Glutamatergic neuron (in vitro differentiated cells): ENCODE measurements around the gene TRAFD1. TPM values are rescaled to one million over a fixed set of nuclear protein-coding genes. Genes with fewer than 3 reads are reported as not detected.
A peak's percentile ranks its signal among the peaks of the same experiment; 100 is the strongest.
"Not testable (repeated sequence)": the region's sequence is repeated elsewhere in the genome, so short reads cannot be mapped to it uniquely, and the experiment has no call there.

Experiments used
- DNase-seq: peaks from one replicate; pipeline ENCODE4 v3.0.0; 2022
- H3K27ac Mint-ChIP-seq: one replicate; pipeline ENCODE4 v1.8.0; 2020; ENCODE audit warnings: mild to moderate bottlenecking, mixed read lengths, inconsistent platforms; ENCODE audit not compliant: unreplicated experiment
- H3K27me3 Mint-ChIP-seq: one replicate; pipeline ENCODE4 v1.8.0; 2020; ENCODE audit warnings: mild to moderate bottlenecking, moderate library complexity, mixed read lengths, inconsistent platforms; ENCODE audit not compliant: unreplicated experiment
- H3K36me3 Mint-ChIP-seq: one replicate; pipeline ENCODE4 v1.8.0; 2020; ENCODE audit warnings: mild to moderate bottlenecking, mixed read lengths, inconsistent platforms; ENCODE audit not compliant: unreplicated experiment
- H3K4me1 Mint-ChIP-seq: one replicate; pipeline ENCODE4 v1.8.0; 2020; ENCODE audit warnings: mild to moderate bottlenecking, low read depth, mixed read lengths, inconsistent platforms; ENCODE audit not compliant: unreplicated experiment
- H3K4me3 Mint-ChIP-seq: one replicate; pipeline ENCODE4 v1.8.0; 2020; ENCODE audit warnings: mild to moderate bottlenecking, mixed read lengths, inconsistent platforms; ENCODE audit not compliant: unreplicated experiment
- H3K9me3 Mint-ChIP-seq: one replicate; pipeline ENCODE4 v1.8.0; 2020; ENCODE audit warnings: mild to moderate bottlenecking, moderate library complexity, mixed read lengths, inconsistent platforms; ENCODE audit not compliant: unreplicated experiment
- CTCF ChIP-seq: fragments of 200-600 bp; sonication (generic); IDR thresholded peaks from one replicate; pipeline ENCODE4 v1.5.0; 2021; ENCODE audit not compliant: partially characterized antibody, unreplicated experiment
- total RNA-seq: library from RNA; stranded (reverse); fragmentation: NEBNext Ultra II Directional; extraction: Animal tissue kit (Norgen Biotek cat#: 25700); gene quantifications from one replicate; pipeline ENCODE4 v1.2.1, GENCODE V29; 2021; ENCODE audit not compliant: unreplicated experiment

The TRAFD1 gene
- total RNA-seq, 1 donor from 2014 or later = 36.8 TPM

- Mint-ChIP-seq H3K4me1 (peaks cover 7% of the 10 kb centered on the region), H3K36me3 (peaks cover 4% of the 10 kb centered on the region), H3K4me3 (no peak overlapping the region), H3K9me3 (peaks cover 5% of the 10 kb centered on the region), H3K27me3 (peaks cover 6% of the 10 kb centered on the region), H3K27ac (no peak overlapping the region)
- no peak for TF ChIP-seq CTCF
- no peak for DNase-seq
These were observed 19.5 kb upstream of the TRAFD1 start for GRCh38 chr12:112105891-112106290.

GRCh38 chr12:112107306-112108201 lies 17.8 kb upstream of the TRAFD1 start:
- Mint-ChIP-seq H3K27ac (peak overlapping the region; percentile 96), H3K9me3 (peaks cover 5% of the 10 kb centered on the region), H3K36me3 (no peaks in the 10 kb centered on the region), H3K27me3 (peaks cover 8% of the 10 kb centered on the region), H3K4me3 (peak overlapping the region; percentile 97), H3K4me1 (peaks cover 9% of the 10 kb centered on the region)
- peak; percentile 74 for DNase-seq
- no peak for TF ChIP-seq CTCF

GRCh38 chr12:112108202-112109079 lies 16.9 kb upstream of the TRAFD1 start, which contains the start of gene NAA25:
TSS of gene NAA25 (minus strand) at chr12:112108783. CDS start at chr12:112108773, 10 bp downstream.
- peak; percentile 95 for DNase-seq
- Mint-ChIP-seq H3K4me3 (peak within 1 kb of the TSS; percentile 97), H3K4me1 (peaks cover 9% of the 10 kb centered on the region), H3K27me3 (peaks cover 8% of the 10 kb centered on the region), H3K27ac (peak within 1 kb of the TSS; percentile 96), H3K9me3 (peaks cover 5% of the 10 kb centered on the region), H3K36me3 (no peaks in the 10 kb centered on the region)
- no peak for TF ChIP-seq CTCF

DNA sequence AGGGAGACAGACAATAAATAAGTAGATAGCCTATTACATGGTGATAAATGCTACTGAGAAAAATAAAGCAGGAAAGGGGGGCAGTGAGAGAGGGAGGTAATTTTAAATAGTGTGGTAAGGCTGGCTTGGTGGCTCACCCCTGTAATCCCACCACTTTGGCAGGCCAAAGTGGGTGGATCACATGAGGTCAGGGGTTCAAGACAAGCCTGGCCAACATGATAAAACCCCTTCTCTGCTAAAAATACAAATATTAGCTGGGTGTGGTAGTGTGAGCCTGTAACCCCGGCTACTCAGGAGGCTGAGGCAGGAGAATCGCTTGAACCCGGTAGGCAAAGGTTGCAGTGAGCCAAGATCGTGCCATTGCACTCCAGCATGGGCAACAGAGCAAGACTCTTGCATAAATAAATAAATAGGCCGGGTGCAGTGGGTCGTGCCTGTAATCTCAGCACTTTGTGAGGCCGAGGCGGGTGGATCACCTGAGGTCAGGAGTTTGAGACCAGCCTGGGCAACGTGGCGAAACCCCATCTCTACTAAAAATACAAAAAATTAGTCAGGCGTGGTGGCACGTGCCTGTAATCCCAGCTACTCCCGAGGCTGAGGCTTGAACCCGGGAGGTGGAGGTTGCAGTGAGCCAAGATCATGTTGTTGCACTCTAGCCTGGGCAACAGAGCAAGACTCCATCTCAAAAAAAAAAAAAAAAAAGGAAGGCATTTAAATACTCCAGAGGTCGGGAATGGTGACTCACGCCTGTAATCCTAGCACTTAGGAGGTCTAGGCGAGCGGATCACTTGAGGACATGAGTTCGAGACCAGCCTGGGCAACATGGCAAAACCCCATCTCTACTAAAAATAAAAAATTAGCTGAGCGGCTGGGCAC lies 14.3 kb upstream of the TRAFD1 start:
- not testable (repeated sequence) for H3K4me3 Mint-ChIP-seq, H3K27me3 Mint-ChIP-seq, H3K27ac Mint-ChIP-seq, H3K4me1 Mint-ChIP-seq, H3K36me3 Mint-ChIP-seq, H3K9me3 Mint-ChIP-seq, DNase-seq

- peaks cover 5% of the 10 kb centered on the region for H3K9me3 Mint-ChIP-seq
- DNase-seq = no peak
- no peak for TF ChIP-seq CTCF
- no peaks in the 10 kb centered on the region for H3K36me3 Mint-ChIP-seq
- peaks cover 12% of the 10 kb centered on the region for H3K4me1 Mint-ChIP-seq
- no peak overlapping the region for H3K27ac Mint-ChIP-seq
- peaks cover 8% of the 10 kb centered on the region for H3K27me3 Mint-ChIP-seq
- H3K4me3 Mint-ChIP-seq = no peak overlapping the region
These were observed 13.4 kb upstream of the TRAFD1 start for GRCh38 chr12:112111931-112112330.
